GOT3 (cell line): ENCODE results near the gene ZKSCAN5.
"Not testable (repeated sequence)": the region's sequence is repeated elsewhere in the genome, so short reads cannot be mapped to it uniquely, and the experiment has no call there.

Experiments
- DNase-seq: peaks from one replicate; lab custom pipeline; 2025; ENCODE audit warnings: mixed read lengths; lab: John Stamatoyannopoulos, UW

ZKSCAN5 gene

DNA sequence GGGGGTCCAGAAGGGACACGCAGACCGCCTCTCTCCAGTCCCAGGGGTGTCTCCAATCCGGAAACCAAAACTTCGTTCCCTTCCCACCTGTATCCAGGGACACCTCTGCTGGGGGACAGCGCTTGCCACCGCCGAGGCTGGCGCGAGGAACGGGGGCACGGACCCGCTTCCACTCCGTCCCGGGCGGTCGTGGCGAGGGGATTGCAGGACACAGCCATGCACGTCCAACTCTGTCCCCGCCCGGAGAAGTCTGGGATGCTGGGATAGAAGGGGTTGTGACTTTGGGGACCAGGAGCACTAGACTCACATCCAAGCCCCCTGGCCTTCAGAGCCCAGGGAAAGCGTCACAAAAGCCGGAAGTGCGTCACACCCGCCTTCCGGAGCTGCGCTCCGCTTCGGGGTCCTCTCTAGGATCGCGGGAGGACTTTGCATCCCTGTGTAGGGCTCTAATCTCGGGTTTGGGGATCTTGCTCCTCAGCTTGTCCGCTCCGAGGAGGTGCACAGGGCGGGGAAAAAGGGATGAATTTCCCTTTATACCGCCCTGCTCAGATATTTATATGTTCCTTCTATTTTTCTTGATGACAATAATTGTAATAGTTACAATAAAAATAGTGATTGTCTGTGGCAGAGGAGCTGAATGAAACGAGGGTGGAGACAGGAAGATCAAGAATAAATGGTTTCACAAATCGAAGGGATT is 47.5 kb downstream of the ZKSCAN5 start, which contains the start of gene FAM200A:
Gene FAM200A, minus strand, starts transcription at position 348 of the 697 bp plus-strand sequence. CDS start 3,707 bp downstream, outside the sequence.
- DNase-seq, result peak; percentile 19

DNA sequence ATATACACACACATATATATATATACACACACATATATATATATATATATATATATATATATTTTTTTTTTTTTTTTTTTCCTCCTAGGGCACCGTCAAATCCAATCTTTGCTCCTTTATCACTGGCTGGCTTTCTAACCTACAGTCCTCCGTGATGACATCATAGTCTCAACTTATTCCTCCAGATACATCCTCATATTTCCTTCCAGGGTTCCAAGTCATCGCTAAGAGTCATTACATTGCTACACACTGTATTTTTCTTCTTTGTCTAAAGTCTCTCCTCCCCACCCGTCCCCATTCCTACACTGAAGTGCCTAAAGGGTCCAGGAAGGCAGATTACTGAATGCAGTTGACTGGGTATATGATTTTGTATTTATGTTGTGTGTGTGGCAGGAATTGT is 48.6 kb downstream of the ZKSCAN5 start:
- no peak for DNase-seq

DNA sequence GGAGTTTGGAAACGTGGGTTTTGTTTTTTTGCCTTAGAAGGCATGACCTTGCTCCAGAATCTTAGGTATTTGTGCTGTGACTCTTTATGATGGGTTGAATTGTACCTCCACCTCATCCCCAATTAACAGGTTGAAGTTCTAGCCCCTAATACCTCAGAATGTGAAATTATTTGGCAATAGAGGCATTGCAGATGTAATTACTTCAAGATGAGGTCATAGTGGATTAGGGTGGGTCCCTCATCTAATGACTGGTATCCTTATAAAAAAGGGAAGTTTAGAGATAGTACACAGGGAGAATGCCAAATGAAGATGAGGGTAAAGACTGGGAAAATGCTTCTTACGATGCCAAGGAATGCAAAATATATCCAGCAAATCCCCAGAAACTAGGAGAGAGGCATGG is 50.5 kb downstream of the ZKSCAN5 start:
- DNase-seq, result no peak

DNA sequence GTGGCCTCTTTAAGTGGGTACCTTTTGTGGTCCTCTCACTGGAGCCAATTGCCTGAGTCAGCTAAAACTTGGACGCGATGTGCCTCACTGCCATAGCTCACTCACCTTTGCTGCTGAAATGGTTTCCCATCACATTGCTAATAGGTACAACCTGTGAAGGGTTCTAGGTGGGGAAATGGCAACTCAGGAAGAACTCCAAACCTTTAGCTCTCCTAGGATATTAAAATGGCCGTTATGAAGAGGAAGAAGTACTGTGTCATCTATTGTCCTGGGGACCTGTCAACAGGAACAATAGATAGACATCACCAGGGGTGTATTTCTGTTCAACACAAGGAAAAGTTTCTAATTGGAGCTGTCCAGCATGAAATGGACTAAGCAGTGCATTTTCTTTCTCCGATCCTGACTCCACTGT is 52.7 kb downstream of the ZKSCAN5 start:
- DNase-seq, result no peak

- DNase-seq, result no peak
These were observed 53.5 kb downstream of the ZKSCAN5 start for GRCh38 chr7:99557940-99558305.

DNA sequence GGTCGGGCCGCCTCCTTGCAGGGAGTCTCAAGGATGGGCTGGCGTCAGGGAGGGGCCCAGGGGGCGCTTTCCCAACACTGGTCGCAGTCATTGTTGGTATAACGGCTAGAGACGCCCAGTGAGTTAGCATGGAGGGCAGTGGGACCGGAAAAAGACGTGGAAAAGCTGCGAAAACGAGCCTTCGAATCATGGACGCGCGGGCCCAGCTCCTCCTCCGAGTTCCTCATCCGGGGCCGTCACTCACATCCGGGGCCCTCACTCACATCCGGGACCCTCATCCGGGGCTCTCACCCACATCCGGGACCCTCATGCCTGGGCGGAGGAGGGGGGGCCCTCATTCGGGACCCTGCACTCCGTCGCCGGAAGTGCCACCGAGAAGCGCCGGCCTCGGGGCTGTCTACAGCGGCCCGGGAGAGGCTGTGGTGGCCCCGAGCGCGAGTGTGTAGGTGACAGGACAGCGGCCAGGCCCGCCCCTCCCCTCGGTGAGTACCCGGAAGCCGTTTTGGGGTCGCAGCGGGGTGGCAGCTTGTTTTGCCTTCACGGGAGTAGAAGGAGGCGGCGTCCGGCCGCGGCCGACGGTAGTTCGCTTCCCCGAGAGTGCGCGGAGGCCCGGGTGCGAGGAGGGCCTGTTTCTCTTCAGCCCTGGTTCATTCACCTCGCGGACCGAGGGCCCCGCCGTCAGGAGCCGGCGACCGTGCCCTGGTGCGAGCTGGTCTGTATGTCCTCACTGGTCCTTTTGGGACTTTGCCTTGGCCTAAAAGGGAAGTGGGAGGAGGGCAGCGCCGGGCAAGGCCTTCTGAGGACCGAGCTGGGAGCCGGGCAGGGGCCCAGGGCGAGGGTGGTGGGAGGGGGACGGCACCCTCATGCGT is 54.1 kb downstream of the ZKSCAN5 start, which contains the start of gene ZNF655:
Gene ZNF655, plus strand, starts transcription at position 337 of the 869 bp plus-strand sequence. CDS start 1,918 bp downstream, outside the sequence.
- peak; percentile 50 for DNase-seq

GRCh38 chr7:99559175-99559915 is 54.9 kb downstream of the ZKSCAN5 start:
- DNase-seq, result no peak

DNA sequence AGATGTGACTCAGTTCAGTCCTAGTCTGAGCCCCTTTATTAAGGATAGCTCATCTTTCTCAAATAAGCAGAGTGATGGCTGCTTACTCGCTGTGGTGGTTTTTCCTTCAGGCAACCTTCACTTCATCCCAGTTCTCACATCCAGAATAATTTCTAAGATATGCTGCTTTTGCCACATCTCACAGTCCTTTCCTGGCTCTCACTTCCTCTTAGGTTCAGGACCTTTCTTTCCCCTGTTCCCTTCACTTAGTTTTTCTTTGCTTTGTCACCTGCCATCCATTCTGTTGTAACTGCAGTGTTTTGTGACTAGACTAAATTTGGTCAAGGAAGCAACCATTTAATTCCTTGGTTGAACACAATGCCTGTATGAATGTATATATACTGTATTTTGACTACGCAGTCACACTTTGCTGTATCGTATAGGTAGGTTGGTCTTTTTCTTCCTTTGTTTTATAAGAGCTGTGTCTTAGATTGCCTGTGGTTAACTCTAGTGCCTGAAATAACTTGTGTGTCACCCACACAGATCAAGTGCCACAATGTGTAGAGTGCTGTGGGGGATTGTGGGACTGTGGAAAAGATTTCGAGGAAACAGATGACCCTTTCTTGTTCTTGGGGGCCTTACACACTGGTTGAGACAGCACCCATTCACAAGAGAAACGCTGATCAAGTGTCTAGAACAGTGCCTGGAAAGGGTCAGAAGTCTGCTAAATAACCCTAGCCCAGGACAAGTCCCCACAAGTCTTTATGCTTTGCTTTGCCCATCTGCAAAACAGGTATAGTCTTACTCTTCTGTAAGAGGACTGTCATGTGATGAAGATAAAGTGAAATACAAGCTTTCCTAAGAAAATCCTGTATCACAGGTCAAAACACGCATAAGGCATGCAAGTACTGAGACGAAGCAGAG is 56.6 kb downstream of the ZKSCAN5 start:
- no peak for DNase-seq

DNA sequence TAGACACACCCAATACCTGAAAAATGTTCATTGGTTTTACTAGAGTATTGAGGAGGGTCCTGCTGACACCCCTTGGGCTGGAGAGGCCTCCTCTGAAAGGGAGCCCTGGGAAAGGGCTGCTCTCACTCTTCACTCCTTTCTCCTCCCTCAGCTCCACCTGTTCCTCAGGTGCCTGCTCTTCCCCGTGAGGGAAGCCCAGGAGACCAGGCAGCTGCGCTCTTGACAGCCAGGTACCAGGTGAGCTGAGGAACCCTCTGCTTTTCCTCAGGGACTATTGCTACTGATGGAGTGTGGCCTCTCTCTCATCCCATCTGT is 57.2 kb downstream of the ZKSCAN5 start:
- no peak for DNase-seq

DNA sequence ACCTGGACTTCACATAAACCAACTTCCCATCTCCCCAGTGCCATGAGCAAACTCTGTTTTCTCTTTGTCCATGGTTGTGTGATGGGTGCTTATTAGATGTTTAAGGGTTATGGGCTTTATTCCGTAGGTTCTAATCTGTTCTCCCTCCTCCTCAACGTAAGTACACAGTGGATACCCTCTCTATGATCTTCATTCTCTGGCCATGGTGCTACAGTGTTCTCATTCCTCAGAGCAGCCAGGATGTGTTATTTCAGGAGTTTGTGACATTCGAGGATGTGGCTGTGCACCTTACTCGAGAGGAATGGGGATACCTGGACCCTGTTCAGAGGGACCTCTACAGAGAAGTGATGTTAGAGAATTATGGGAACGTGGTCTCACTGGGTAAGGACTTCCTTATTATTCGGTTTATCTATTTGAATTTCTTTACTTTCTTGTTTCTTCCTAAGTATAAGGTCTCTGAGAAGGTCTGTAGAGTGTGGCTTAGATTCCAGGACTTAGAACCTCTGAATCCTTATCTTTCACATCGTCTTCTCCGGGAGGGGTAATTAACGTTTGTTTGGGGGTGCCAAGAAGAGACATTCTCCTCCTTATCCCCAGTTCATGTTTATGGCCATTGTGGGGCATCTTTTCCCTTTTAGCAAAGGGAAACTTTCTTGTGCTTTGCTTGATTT is 57.8 kb downstream of the ZKSCAN5 start:
- no peak for DNase-seq

GRCh38 chr7:99562832-99563231 is 58.4 kb downstream of the ZKSCAN5 start:
- DNase-seq, result no peak

GRCh38 chr7:99563650-99564049 is 59.2 kb downstream of the ZKSCAN5 start:
- no peak for DNase-seq

DNA sequence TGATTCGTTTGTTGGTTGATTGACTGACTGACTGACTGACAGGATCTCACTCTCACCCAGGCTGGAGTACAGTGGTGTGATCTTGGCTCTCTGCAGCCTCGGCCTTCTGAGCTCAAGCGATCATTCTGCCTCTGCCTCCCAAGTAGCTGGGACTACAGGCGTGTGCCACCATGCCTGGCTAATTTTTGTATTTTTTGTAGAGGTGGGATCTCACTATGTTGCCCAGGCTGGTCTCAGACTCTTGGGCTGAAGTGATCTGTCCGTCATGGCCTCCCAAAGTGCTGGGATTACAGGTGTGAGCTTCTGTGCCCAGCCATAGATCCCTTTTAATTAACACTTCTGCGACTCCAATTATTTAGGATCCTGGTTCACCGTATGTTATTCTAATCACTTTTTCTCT is 64.3 kb downstream of the ZKSCAN5 start:
- DNase-seq, result not testable (repeated sequence)

DNA sequence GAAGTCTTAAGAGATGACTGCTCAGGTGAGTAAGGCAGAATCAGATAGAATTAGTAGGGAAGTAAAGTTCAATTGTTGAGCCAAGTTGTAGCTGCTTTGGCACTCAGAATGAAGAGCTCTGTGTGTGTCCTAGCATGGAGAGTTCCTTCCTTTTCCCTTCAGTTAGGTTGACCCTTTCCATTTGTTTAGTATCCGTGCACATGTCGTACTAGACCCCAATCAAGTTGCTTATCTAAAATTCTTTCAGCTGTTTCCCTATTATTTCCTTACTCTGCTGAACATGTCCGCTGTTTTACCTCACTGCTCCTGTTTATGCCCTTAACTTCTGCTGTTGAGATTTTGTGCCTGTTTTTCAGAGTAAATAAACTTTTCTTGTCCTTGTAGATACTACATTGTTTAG is 67.3 kb downstream of the ZKSCAN5 start:
- no peak for DNase-seq

DNA sequence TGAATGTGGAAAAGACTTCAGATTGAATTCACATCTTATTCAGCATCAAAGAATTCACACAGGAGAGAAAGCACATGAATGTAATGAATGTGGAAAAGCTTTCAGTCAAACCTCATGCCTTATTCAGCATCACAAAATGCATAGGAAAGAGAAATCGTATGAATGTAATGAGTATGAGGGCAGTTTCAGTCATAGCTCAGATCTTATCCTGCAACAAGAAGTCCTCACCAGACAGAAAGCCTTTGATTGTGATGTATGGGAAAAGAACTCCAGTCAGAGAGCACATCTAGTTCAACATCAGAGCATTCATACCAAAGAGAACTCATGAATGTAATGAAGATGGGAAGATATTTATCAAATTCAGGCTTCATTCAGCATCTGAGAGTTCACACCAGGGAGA is 68.8 kb downstream of the ZKSCAN5 start:
- no peak for DNase-seq

DNA sequence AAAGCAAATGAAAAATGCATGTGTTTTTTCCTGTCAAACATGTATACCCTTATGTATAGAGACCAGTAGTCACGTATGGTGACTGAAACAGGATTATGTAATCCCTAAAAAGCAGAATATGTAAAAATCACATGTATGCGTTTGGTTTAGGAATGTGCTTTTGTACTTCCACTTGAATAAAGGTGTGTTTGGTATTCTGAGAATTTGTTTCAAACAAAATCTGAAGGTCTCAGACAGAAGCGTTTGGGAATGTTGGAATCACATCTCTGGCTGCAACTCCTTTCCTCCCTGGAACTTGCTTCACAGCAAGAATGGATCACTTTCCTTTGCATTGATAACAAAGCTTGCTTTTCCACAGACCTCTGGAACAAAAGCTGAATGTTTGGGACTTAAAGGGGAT is 71.8 kb downstream of the ZKSCAN5 start:
- DNase-seq, result no peak

DNA sequence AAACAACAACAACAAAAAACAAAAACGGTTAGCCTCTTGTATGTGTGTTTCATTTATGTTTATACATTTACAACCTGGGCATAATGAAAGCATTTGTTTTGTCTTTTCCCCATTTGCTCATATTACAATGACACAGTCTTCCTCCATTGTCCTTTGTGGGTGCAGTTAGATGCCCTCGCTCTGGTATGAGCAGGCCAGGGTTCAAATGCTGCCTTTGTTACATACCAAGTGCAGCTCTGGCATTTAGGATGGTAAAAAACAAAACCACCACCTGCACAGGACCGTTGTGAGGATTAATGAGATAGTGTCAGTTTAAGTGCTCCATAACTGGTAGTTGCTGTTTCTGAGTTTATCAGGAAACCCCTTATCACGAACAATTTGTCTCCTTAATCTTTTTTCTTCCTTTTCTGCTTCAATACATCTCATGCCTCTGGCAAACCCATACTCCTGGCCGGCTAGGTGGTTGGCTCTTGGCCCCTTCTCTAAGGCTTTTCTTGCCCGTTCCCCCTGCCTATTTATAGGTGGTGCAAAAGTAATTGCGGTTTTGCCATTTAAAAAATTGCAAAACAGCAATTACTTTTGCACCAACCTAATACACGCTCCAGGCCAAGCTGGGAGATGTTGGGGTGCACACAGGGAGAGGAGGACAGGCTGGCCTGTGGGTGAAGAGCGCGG is 75.0 kb downstream of the ZKSCAN5 start:
- DNase-seq, result no peak

GRCh38 chr7:99579956-99580777 is 75.7 kb downstream of the ZKSCAN5 start:
- no peak for DNase-seq

- DNase-seq, result not testable (repeated sequence)
These were observed 76.4 kb downstream of the ZKSCAN5 start for GRCh38 chr7:99580778-99581332.
